DOHH2 (cell line): ENCODE data around the gene PELI2.

Source experiments
- EZH2phosphoT487 ChIP-seq: fragments of 200-600 bp; sonication (generic); IDR thresholded peaks from 2 replicates; pipeline ENCODE4 v1.6.1; 2017; ENCODE audit warnings: borderline replicate concordance, mild to moderate bottlenecking, antibody characterized with exemption, low read length, moderate library complexity, mixed read lengths
- TF ChIP-seq, protein P1 (sequence below): fragments of 200-600 bp; sonication (generic); IDR thresholded peaks from one replicate; pipeline ENCODE4 v1.5.1; 2014; ENCODE audit warnings: antibody characterized with exemption, mild to moderate bottlenecking, low read depth, low read length; ENCODE audit not compliant: poor library complexity, severe bottlenecking

GRCh38 chr14:56340932-56341331 is 222.7 kb downstream of the PELI2 start:
- TF ChIP-seq, protein P1, sequence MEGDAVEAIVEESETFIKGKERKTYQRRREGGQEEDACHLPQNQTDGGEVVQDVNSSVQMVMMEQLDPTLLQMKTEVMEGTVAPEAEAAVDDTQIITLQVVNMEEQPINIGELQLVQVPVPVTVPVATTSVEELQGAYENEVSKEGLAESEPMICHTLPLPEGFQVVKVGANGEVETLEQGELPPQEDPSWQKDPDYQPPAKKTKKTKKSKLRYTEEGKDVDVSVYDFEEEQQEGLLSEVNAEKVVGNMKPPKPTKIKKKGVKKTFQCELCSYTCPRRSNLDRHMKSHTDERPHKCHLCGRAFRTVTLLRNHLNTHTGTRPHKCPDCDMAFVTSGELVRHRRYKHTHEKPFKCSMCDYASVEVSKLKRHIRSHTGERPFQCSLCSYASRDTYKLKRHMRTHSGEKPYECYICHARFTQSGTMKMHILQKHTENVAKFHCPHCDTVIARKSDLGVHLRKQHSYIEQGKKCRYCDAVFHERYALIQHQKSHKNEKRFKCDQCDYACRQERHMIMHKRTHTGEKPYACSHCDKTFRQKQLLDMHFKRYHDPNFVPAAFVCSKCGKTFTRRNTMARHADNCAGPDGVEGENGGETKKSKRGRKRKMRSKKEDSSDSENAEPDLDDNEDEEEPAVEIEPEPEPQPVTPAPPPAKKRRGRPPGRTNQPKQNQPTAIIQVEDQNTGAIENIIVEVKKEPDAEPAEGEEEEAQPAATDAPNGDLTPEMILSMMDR: no peak
- TF ChIP-seq EZH2phosphoT487: no peak
